ENCODE results near the gene ERMP1.

Gene ERMP1

GRCh38 chr9:5835808-5836207, 2.9 kb upstream of the ERMP1 start:
- no peak for TF ChIP-seq ZFX (IDR thresholded peaks at IDR 0.05)
- no peak for TF ChIP-seq CTCF (conservative IDR thresholded peaks at IDR 0.05)
- H3K27ac ChIP-seq, result no peak overlapping the region

- no peak overlapping the region for H3K27ac ChIP-seq
- no peak for TF ChIP-seq ZFX (IDR thresholded peaks at IDR 0.05)
Measured at GRCh38 chr9:5834214-5834613, 1.3 kb upstream of the ERMP1 start.

GRCh38 chr9:5832071-5832537, 813 bp downstream of the ERMP1 start:
- TF ChIP-seq CTCF (conservative IDR thresholded peaks at IDR 0.05) (no peak), ZFX (IDR thresholded peaks at IDR 0.05) (no peak)
- peak overlapping the region; percentile 91 for H3K27ac ChIP-seq

GRCh38 chr9:5825895-5826622, 6.9 kb downstream of the ERMP1 start:
- H3K27ac ChIP-seq, result no peak overlapping the region
- TF ChIP-seq CTCF (conservative IDR thresholded peaks at IDR 0.05), result no peak
- no peak for TF ChIP-seq ZFX (IDR thresholded peaks at IDR 0.05)

- TF ChIP-seq ZFX (IDR thresholded peaks at IDR 0.05), result no peak
- no peak overlapping the region for H3K27ac ChIP-seq
Measured at GRCh38 chr9:5825223-5825622, 7.7 kb downstream of the ERMP1 start.

GRCh38 chr9:5820425-5820824, 12.5 kb downstream of the ERMP1 start:
- TF ChIP-seq CTCF (conservative IDR thresholded peaks at IDR 0.05) (no peak), ZFX (IDR thresholded peaks at IDR 0.05) (no peak)
- no peak overlapping the region for H3K27ac ChIP-seq

- TF ChIP-seq CTCF (conservative IDR thresholded peaks at IDR 0.05), result no peak
- TF ChIP-seq ZFX (IDR thresholded peaks at IDR 0.05), result no peak
- H3K27ac ChIP-seq, result no peak overlapping the region
Measured at GRCh38 chr9:5819174-5819573, 13.7 kb downstream of the ERMP1 start.

- H3K27ac ChIP-seq, result no peak overlapping the region
Measured at GRCh38 chr9:5818424-5819142, 14.3 kb downstream of the ERMP1 start.

More at GRCh38 chr9:5818424-5819142, 14.3 kb downstream of the ERMP1 start:
- TF ChIP-seq CTCF (conservative IDR thresholded peaks at IDR 0.05) (no peak), ZFX (IDR thresholded peaks at IDR 0.05) (no peak)
